WTC11 (cell line): Measurements from ENCODE around the gene MFSD12.

Experiments used
- ATF3 ChIP-seq: sonication (generic); formaldehyde crosslinking; conservative IDR thresholded peaks from 2 replicates; pipeline ENCODE4 v1.8.1; 2022; ENCODE audit warnings: mild to moderate bottlenecking, missing genetic modification reagents
- CTCF ChIP-seq: fragments of 200-600 bp; IDR thresholded peaks from 2 replicates; pipeline ENCODE4 v1.8.0; 2022; ENCODE audit warnings: antibody characterized with exemption
- E2F4 ChIP-seq: sonication (generic); formaldehyde crosslinking; IDR thresholded peaks from 2 replicates; pipeline ENCODE4 v1.8.1; 2022; ENCODE audit warnings: low read depth, mild to moderate bottlenecking, moderate library complexity, missing genetic modification reagents, borderline replicate concordance
- ESRRA ChIP-seq: sonication (generic); formaldehyde crosslinking; IDR thresholded peaks from 2 replicates; pipeline ENCODE4 v1.8.1; 2022; ENCODE audit warnings: mild to moderate bottlenecking, missing genetic modification reagents, borderline replicate concordance
- ETV6 ChIP-seq: sonication (generic); formaldehyde crosslinking; IDR thresholded peaks from 2 replicates; pipeline ENCODE4 v1.8.1; 2022; ENCODE audit warnings: mild to moderate bottlenecking, missing genetic modification reagents
- MXD4 ChIP-seq: fragments of 250-450 bp; sonication (Bioruptor Pico); IDR thresholded peaks from 2 replicates; pipeline ENCODE4 v1.8.0; 2021; ENCODE audit warnings: mild to moderate bottlenecking, moderate library complexity, borderline replicate concordance
- MYBL2 ChIP-seq: sonication (generic); formaldehyde crosslinking; IDR thresholded peaks from 2 replicates; pipeline ENCODE4 v1.8.1; 2023; ENCODE audit warnings: mild to moderate bottlenecking, moderate library complexity, missing genetic modification reagents
- SP1 ChIP-seq: sonication (generic); formaldehyde crosslinking; conservative IDR thresholded peaks from 2 replicates; pipeline ENCODE4 v1.8.1; 2022; ENCODE audit warnings: missing genetic modification reagents
- USF2 ChIP-seq: sonication (generic); formaldehyde crosslinking; IDR thresholded peaks from 2 replicates; pipeline ENCODE4 v1.8.1; 2023; ENCODE audit warnings: mild to moderate bottlenecking, missing genetic modification reagents, moderate library complexity

- TF ChIP-seq CTCF (no peak), USF2 (CRISPR knock-in tag) (no peak), ATF3 (CRISPR knock-in tag) (no peak), ESRRA (no peak), E2F4 (CRISPR knock-in tag) (no peak), MYBL2 (no peak), ETV6 (no peak), SP1 (CRISPR knock-in tag) (no peak), MXD4 (no peak)
Measured at GRCh38 chr19:3556423-3556977, 886 bp downstream of the MFSD12 start.
